HG02885 (cell line): ENCODE results near the gene NPEPL1.
"Not testable (repeated sequence)": the region's sequence is repeated elsewhere in the genome, so short reads cannot be mapped to it uniquely, and the experiment has no call there.

Experiments
- ATAC-seq: cut with Tn5 transposase; IDR thresholded peaks from one replicate; pipeline ENCODE4 v1.9.1; 2021; ENCODE audit warnings: mild to moderate bottlenecking; ENCODE audit not compliant: unreplicated experiment, poor library complexity

NPEPL1 gene

GRCh38 chr20:58726156-58726555 is 33.6 kb downstream of the NPEPL1 start:
- ATAC-seq, result not testable (repeated sequence)

- ATAC-seq, result no peak
These were observed 38.6 kb downstream of the NPEPL1 start for GRCh38 chr20:58731192-58731591.

- ATAC-seq, result no peak
These were observed 44.6 kb downstream of the NPEPL1 start for GRCh38 chr20:58737198-58737597.

GRCh38 chr20:58740356-58741308 is 48.0 kb downstream of the NPEPL1 start:
- no peak for ATAC-seq

- ATAC-seq, result no peak
These were observed 48.8 kb downstream of the NPEPL1 start for GRCh38 chr20:58741384-58741783.

GRCh38 chr20:58742668-58743566 is 50.3 kb downstream of the NPEPL1 start:
- no peak for ATAC-seq

- ATAC-seq, result no peak
These were observed 51.4 kb downstream of the NPEPL1 start for GRCh38 chr20:58743929-58744534.

GRCh38 chr20:58744836-58745235 is 52.2 kb downstream of the NPEPL1 start:
- ATAC-seq, result no peak

- no peak for ATAC-seq
These were observed 52.8 kb downstream of the NPEPL1 start for GRCh38 chr20:58745391-58745790.

GRCh38 chr20:58746620-58747019 is 54.0 kb downstream of the NPEPL1 start:
- no peak for ATAC-seq

- no peak for ATAC-seq
These were observed 54.6 kb downstream of the NPEPL1 start for GRCh38 chr20:58747211-58747610.

GRCh38 chr20:58748618-58749017 is 56.0 kb downstream of the NPEPL1 start:
- ATAC-seq, result no peak

GRCh38 chr20:58749098-58749769 is 56.6 kb downstream of the NPEPL1 start:
- ATAC-seq, result no peak

GRCh38 chr20:58749979-58750378 is 57.4 kb downstream of the NPEPL1 start:
- ATAC-seq, result no peak

GRCh38 chr20:58750706-58751105 is 58.1 kb downstream of the NPEPL1 start:
- ATAC-seq, result not testable (repeated sequence)

- no peak for ATAC-seq
These were observed 59.4 kb downstream of the NPEPL1 start for GRCh38 chr20:58751979-58752378.

GRCh38 chr20:58752565-58752964 is 60.0 kb downstream of the NPEPL1 start:
- no peak for ATAC-seq

GRCh38 chr20:58753267-58753921 is 60.8 kb downstream of the NPEPL1 start:
- ATAC-seq, result no peak

GRCh38 chr20:58753922-58754551 is 61.4 kb downstream of the NPEPL1 start:
- ATAC-seq, result no peak
